Measurements from ENCODE around the gene OR6Q1.

DNA sequence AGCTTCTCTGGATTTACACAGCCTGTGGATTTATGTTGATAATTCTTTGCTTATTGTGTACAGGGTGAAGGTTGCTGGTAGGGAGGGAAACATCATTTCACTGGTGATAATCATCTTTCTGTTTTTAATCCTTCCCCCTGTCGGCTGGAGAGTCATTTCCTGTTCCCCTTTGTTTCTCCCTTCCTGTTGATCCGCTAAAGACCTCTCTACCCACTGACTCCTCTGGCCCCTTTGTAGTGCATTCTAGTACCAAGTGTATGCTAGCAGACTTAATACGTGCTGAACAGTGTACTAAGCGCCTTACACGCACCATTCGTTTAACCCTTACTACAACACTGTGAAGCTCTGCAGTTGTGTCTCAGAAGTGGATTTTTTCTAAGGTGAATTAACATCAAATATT is 26.1 kb upstream of the OR6Q1 start:
- TF ChIP-seq, protein P1, sequence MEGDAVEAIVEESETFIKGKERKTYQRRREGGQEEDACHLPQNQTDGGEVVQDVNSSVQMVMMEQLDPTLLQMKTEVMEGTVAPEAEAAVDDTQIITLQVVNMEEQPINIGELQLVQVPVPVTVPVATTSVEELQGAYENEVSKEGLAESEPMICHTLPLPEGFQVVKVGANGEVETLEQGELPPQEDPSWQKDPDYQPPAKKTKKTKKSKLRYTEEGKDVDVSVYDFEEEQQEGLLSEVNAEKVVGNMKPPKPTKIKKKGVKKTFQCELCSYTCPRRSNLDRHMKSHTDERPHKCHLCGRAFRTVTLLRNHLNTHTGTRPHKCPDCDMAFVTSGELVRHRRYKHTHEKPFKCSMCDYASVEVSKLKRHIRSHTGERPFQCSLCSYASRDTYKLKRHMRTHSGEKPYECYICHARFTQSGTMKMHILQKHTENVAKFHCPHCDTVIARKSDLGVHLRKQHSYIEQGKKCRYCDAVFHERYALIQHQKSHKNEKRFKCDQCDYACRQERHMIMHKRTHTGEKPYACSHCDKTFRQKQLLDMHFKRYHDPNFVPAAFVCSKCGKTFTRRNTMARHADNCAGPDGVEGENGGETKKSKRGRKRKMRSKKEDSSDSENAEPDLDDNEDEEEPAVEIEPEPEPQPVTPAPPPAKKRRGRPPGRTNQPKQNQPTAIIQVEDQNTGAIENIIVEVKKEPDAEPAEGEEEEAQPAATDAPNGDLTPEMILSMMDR (conservative IDR thresholded peaks at IDR 0.05; ENCODE audit: low read length): no peak
- no peak for TF ChIP-seq EZH2phosphoT487 (IDR thresholded peaks at IDR 0.05; ENCODE audit: borderline replicate concordance)

Measured in Loucy (cell line).